Kidney (tissue), 14 donors: ENCODE data around the gene NACA. TPM values are rescaled to one million over a fixed set of nuclear protein-coding genes. Genes with fewer than 3 reads are reported as not detected.
"Not testable (repeated sequence)": the region's sequence is repeated elsewhere in the genome, so short reads cannot be mapped to it uniquely, and the experiment has no call there.

ENCODE experiments used
- DNase-seq, 5 donors: peaks; one replicate each; pipeline ENCODE4 v3.0.0-alpha.2; 2013 to 2020
- FAIRE-seq: peaks from 2 replicates; lab custom pipeline; 2012; peaks lifted over from hg19 to GRCh38; lab: Jason Lieb, UNC
- H3K27ac ChIP-seq, 2 donors: one replicate each; pipeline ENCODE4 v1.7.0; 2013; ENCODE audit warnings: low read depth in 2 of 2, low read length in 2 of 2, inconsistent platforms in 1 of 2
- H3K27me3 ChIP-seq: one replicate; pipeline ENCODE4 v1.7.1; 2013; ENCODE audit warnings: low read length, inconsistent platforms; ENCODE audit not compliant: control insufficient read depth, insufficient read depth
- H3K36me3 ChIP-seq, 3 donors: one replicate each; pipeline versions ENCODE4 v1.7.0 to v1.7.1; 2013; ENCODE audit warnings: low read length in 3 of 3, control low read depth in 1 of 3, inconsistent platforms in 1 of 3; ENCODE audit not compliant: insufficient read depth in 3 of 3, control insufficient read depth in 2 of 3
- H3K4me1 ChIP-seq, 3 donors: one replicate each; pipeline versions ENCODE4 v1.7.0 to v1.7.1; 2013; ENCODE audit warnings: low read length in 3 of 3, inconsistent platforms in 1 of 3, low read depth in 1 of 3; ENCODE audit not compliant: control insufficient read depth in 2 of 3, insufficient read depth in 2 of 3
- H3K4me3 ChIP-seq, 3 donors: one replicate each; pipeline versions ENCODE4 v1.7.0 to v1.8.1; 2013; ENCODE audit warnings: low read length in 3 of 3, control low read depth in 1 of 3, inconsistent platforms in 1 of 3
- H3K9ac ChIP-seq, 3 donors: one replicate each; pipeline versions ENCODE4 v1.7.0 to v1.7.1; 2013; ENCODE audit warnings: low read length in 3 of 3, control low read depth in 1 of 3, inconsistent platforms in 1 of 3
- H3K9me3 ChIP-seq, 3 donors: one replicate each; pipeline versions ENCODE4 v1.7.0 to v1.7.1; 2013; ENCODE audit warnings: low read length in 3 of 3, control low read depth in 1 of 3, inconsistent platforms in 1 of 3; ENCODE audit not compliant: control insufficient read depth in 2 of 3, insufficient read depth in 1 of 3
- intact Hi-C: fragments of 100-400 bp; cut with DNase I; formaldehyde crosslinking; loops from one replicate; pipeline ENCODE4 v1.11.1; 2022
- polyA plus RNA-seq: library from polyadenylated mRNA; stranded (reverse); fragments of 350-450 nt; fragmentation: Illumina TruSeq; extraction: RNeasy Lipid Tissue Mini Kit (QIAGEN cat#74804); gene quantifications from one replicate; pipeline ENCODE4 v1.2.3, GENCODE V29; 2014; ENCODE audit warnings: low read depth, low replicate concordance; ENCODE audit not compliant: insufficient read depth
- total RNA-seq: library from RNA; stranded (reverse); fragmentation: NEBNext Ultra II Directional; extraction: Animal tissue kit (Norgen Biotek cat#: 25700); gene quantifications from one replicate; pipeline ENCODE4 v1.2.1, GENCODE V29; 2021
- TF ChIP-seq, protein P1 (sequence below): IDR thresholded peaks from 3 replicates; pipeline ENCODE4 v1.5.1; 2012; ENCODE audit warnings: mild to moderate bottlenecking, moderate library complexity, borderline replicate concordance; ENCODE audit not compliant: insufficient read depth; ENCODE audit errors: extremely low read depth
- donor health status: control.
- donor health status: control.
- donor health status: control.
- donor health status: control.
- donor health status: control.
- donor health status: DM: yes; HTN: yes; CAD: no.
- donor health status: Normal renal cell carcinoma (clear cell type).

NACA gene
- total and polyA plus RNA-seq, 2 donors from 2014 or later = 660 to 1,180 TPM

DNA sequence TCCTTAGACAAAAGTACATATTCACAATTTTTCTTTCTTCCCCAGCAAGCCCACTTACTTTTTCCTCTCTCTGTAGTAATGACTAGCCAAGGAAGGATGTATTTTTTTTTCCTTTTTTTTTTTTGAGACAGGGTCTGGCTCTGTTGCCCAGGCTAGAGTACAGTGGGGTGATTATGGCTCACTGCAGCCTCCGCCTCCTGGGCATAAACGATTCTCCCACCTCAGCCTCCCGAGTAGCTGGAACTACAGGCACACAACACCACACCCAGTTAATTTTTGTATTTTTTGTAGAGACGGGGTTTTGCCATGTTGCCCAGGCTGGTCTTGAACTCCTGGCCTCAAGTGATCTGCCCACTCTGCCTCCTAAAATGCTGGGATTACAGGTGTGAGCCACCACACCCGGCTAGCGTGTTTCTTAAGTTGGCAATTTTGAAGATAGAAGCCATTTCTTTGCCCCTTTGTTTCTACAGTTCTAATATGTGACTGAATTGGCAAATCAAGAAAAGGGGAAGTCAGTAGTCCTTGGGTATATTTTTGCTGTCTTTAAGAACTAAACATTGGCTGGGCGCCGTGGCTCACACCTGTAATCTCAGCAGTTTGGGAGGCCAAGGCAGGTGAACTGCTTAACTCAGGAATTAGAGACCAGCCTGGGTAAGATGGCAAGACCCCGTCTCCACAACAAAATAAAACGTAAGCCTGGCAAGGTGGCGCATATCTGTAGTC is 3.2 kb upstream of the NACA start:
- no peaks in the 10 kb centered on the region for H3K27me3 ChIP-seq
- no peak overlapping the region for H3K4me3 ChIP-seq
- H3K4me1 ChIP-seq = peaks cover 0 to 5% (median 2%) of the 10 kb centered on the region in 3 donors
- FAIRE-seq = no peak
- DNase-seq = no peak
- TF ChIP-seq, protein P1, sequence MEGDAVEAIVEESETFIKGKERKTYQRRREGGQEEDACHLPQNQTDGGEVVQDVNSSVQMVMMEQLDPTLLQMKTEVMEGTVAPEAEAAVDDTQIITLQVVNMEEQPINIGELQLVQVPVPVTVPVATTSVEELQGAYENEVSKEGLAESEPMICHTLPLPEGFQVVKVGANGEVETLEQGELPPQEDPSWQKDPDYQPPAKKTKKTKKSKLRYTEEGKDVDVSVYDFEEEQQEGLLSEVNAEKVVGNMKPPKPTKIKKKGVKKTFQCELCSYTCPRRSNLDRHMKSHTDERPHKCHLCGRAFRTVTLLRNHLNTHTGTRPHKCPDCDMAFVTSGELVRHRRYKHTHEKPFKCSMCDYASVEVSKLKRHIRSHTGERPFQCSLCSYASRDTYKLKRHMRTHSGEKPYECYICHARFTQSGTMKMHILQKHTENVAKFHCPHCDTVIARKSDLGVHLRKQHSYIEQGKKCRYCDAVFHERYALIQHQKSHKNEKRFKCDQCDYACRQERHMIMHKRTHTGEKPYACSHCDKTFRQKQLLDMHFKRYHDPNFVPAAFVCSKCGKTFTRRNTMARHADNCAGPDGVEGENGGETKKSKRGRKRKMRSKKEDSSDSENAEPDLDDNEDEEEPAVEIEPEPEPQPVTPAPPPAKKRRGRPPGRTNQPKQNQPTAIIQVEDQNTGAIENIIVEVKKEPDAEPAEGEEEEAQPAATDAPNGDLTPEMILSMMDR = no peak
- H3K9ac ChIP-seq = no peak overlapping the region
- intact Hi-C loops = no loop called here
- H3K36me3 ChIP-seq = no peaks in the 10 kb centered on the region
- H3K9me3 ChIP-seq = no peaks in the 10 kb centered on the region
- no peak overlapping the region for H3K27ac ChIP-seq

DNA sequence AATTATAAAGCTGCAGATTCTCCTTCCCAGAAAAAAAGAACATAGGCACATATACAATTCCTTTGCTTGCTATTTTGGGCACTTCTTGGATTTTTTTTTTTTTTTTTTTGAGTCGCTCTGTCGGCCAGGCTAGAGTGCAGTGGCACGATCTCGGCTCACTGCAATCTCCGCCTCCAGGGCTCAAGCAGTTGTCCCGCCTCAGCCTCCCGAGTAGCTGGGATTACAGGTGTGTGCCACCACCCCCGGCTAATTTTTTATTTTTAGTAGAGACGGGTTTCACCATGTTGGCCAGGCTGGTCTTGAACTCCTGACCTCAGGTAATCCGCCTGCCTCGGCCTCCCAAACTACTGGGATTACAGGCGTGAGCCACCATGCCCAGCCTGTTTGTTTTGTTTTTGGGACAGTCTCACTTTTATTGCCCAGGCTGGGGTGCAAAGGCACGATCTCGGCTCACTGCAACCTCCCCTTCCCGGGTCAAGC is 1.1 kb upstream of the NACA start:
- H3K27ac ChIP-seq = peak overlapping the region; percentile 93
- H3K9me3 ChIP-seq, FAIRE-seq, DNase-seq, H3K36me3 ChIP-seq, intact Hi-C loops, H3K27me3 ChIP-seq: not testable (repeated sequence)
- H3K4me1 ChIP-seq = peaks cover 3 to 19% (median 17%) of the 10 kb centered on the region in 3 donors
- peak overlapping the region in 1 of 3 donors; percentile 98 for H3K4me3 ChIP-seq
- peak overlapping the region in 1 of 3 donors; percentile 99 for H3K9ac ChIP-seq

GRCh38 chr12:56725723-56726102 is 614 bp upstream of the NACA start:
- peak overlapping the region; percentile 98 to 99 (median 99) for H3K4me3 ChIP-seq
- intact Hi-C loops = no loop called here
- H3K9me3 ChIP-seq = no peaks in the 10 kb centered on the region
- DNase-seq (no peak), FAIRE-seq (no peak)
- TF ChIP-seq, protein P1 = no peak
- peaks cover 3 to 22% (median 18%) of the 10 kb centered on the region in 3 donors for H3K4me1 ChIP-seq
- H3K27me3 ChIP-seq = no peaks in the 10 kb centered on the region
- H3K27ac ChIP-seq = peak overlapping the region; percentile 93
- no peaks in the 10 kb centered on the region for H3K36me3 ChIP-seq
- peak overlapping the region; percentile 72 to 99 (median 98) for H3K9ac ChIP-seq

- DNase-seq (peak in 1 of 5 donors; percentile 48), FAIRE-seq (no peak)
- TF ChIP-seq, protein P1 = no peak
- H3K27ac ChIP-seq = peak overlapping the region; percentile 93
- H3K9me3 ChIP-seq = no peaks in the 10 kb centered on the region
- intact Hi-C loops = no loop called here
- peaks cover 0 to 4% (median 2%) of the 10 kb centered on the region in 3 donors for H3K36me3 ChIP-seq
- no peaks in the 10 kb centered on the region for H3K27me3 ChIP-seq
- H3K4me1 ChIP-seq = peaks cover 3 to 27% (median 18%) of the 10 kb centered on the region in 3 donors
- H3K4me3 ChIP-seq = peak overlapping the region; percentile 98 to 99 (median 99)
- peak overlapping the region; percentile 98 to 100 (median 99) for H3K9ac ChIP-seq
These were observed 463 bp downstream of the NACA start for GRCh38 chr12:56724701-56724971.
